GM12878 (cell line): ENCODE measurements around the gene ASAP2. TPM values are rescaled to one million over a fixed set of nuclear protein-coding genes. Genes with fewer than 3 reads are reported as not detected.

Source experiments
- ATAC-seq: fragments of 200-7000 bp; cut with Tn5 transposase; 3 replicates; pipeline ENCODE4 v1.9.1; 2020; ENCODE audit warnings: mild to moderate bottlenecking, moderate library complexity
- BruUV-seq: library from RNA; stranded (reverse); fragments of 400-500 nt; replicated peaks from 2 replicates; lab custom pipeline; 2021; lab: Mats Ljungman, UMichigan
- CTCF ChIA-PET: fragments of 300-600 bp; sonication (Branson Sonifier 250); formaldehyde crosslinking; extraction: SDS; loops from one replicate; lab custom pipeline; 2021; ENCODE audit warnings: inconsistent platforms; lab: Yijun Ruan, JAX
- POLR2A ChIA-PET: fragments of 350-600 bp; formaldehyde crosslinking; extraction: SDS; loops from one replicate; lab custom pipeline; 2021; ENCODE audit warnings: inconsistent platforms; lab: Charles Lee
- RAD21 ChIA-PET: fragments of 300-600 bp; sonication (Branson Sonifier 250); formaldehyde crosslinking; loops from one replicate; lab custom pipeline; 2023; ENCODE audit warnings: antibody characterized with exemption; ENCODE audit not compliant: unreplicated experiment; lab: Charles Lee
- SMC1A ChIA-PET: fragments of 300-600 bp; sonication (Branson Sonifier 250); formaldehyde crosslinking; loops from one replicate; lab custom pipeline; 2023; ENCODE audit not compliant: unreplicated experiment, uncharacterized antibody; lab: Charles Lee
- DNase-seq: peaks from one replicate; pipeline ENCODE4 v3.0.0-alpha.2; 2011; ENCODE audit warnings: low read depth, low spot score
- FAIRE-seq: peaks from 3 replicates; lab custom pipeline; 2011; peaks lifted over from hg19 to GRCh38; lab: Jason Lieb, UNC
- H2AFZ ChIP-seq: 2 replicates; pipeline ENCODE4 v1.6.0; 2011; ENCODE audit warnings: low read depth, low read length, control low read depth; ENCODE audit not compliant: control insufficient read depth
- H3K27ac ChIP-seq: 2 replicates; pipeline ENCODE4 v1.5.1; 2011; ENCODE audit warnings: control low read depth; ENCODE audit not compliant: control insufficient read depth, insufficient read depth
- H3K27me3 ChIP-seq, 2 experiments: replicated peaks in 1 of 2; 2 replicates each; pipeline versions ENCODE4 v1.6.0 to v1.6.1; 2011; ENCODE audit warnings: low read length in 1 of 2; ENCODE audit not compliant: control insufficient read depth in 2 of 2, insufficient read depth in 2 of 2
- H3K36me3 ChIP-seq, 2 experiments: 2 replicates each; pipeline ENCODE4 v1.5.1; 2011; ENCODE audit warnings: low read length in 1 of 2; ENCODE audit not compliant: control insufficient read depth in 2 of 2, insufficient read depth in 2 of 2
- H3K4me1 ChIP-seq: 2 replicates; pipeline ENCODE4 v1.6.1; 2011; ENCODE audit warnings: mild to moderate bottlenecking, low read length, moderate library complexity, mixed read lengths; ENCODE audit not compliant: control insufficient read depth, insufficient read depth
- H3K4me2 ChIP-seq: 2 replicates; pipeline ENCODE4 v1.6.0; 2011; ENCODE audit warnings: control low read depth; ENCODE audit not compliant: control insufficient read depth, insufficient read depth
- H3K4me3 ChIP-seq: fragments of 200-600 bp; sonication (generic); 2 replicates; pipeline ENCODE4 v1.5.1; 2016
- H3K79me2 ChIP-seq: 2 replicates; pipeline ENCODE4 v1.6.0; 2011; ENCODE audit warnings: low read length; ENCODE audit not compliant: control insufficient read depth, insufficient read depth
- H3K9ac ChIP-seq: 2 replicates; pipeline ENCODE4 v1.8.0; 2011; ENCODE audit warnings: low read length, control low read depth, mixed read lengths; ENCODE audit not compliant: control insufficient read depth, insufficient read depth
- H3K9me3 ChIP-seq: replicated peaks from 3 replicates; pipeline ENCODE4 v1.5.1; 2011; ENCODE audit warnings: mild to moderate bottlenecking, low read length; ENCODE audit not compliant: control insufficient read depth, insufficient read depth
- H4K20me1 ChIP-seq: 2 replicates; pipeline ENCODE4 v1.6.0; 2011; ENCODE audit not compliant: control insufficient read depth, insufficient read depth
- ATF3 ChIP-seq: IDR thresholded peaks from 2 replicates; pipeline ENCODE4 v1.6.1; 2011; ENCODE audit warnings: low read depth, mild to moderate bottlenecking, low read length, moderate library complexity, borderline replicate concordance; ENCODE audit errors: extremely low read depth
- BHLHE40 ChIP-seq, 2 experiments: fragments of 450-650 bp in 1 of 2; IDR thresholded peaks; 2 replicates each; pipeline ENCODE4 v1.6.1; 2011 to 2017; ENCODE audit warnings: low read depth in 2 of 2, borderline replicate concordance in 1 of 2, improper control_type of control experiment in 1 of 2, low read length in 1 of 2, mild to moderate bottlenecking in 1 of 2
- CBFB ChIP-seq: IDR thresholded peaks from 2 replicates; pipeline ENCODE4 v1.6.1; 2016; ENCODE audit warnings: antibody characterized with exemption, low read depth
- CBX3 ChIP-seq: fragments of 200-600 bp; sonication (generic); IDR thresholded peaks from 2 replicates; pipeline ENCODE4 v1.6.1; 2016; ENCODE audit warnings: low read depth, borderline replicate concordance
- FOS ChIP-seq: IDR thresholded peaks from 3 replicates; pipeline ENCODE4 v1.6.1; 2011; ENCODE audit warnings: borderline replicate concordance; ENCODE audit not compliant: insufficient read length; ENCODE audit errors: extremely low read depth
- IKZF2 ChIP-seq, 2 experiments: fragments of 450-650 bp; IDR thresholded peaks; 2 replicates each; pipeline ENCODE4 v1.6.1; 2017; ENCODE audit warnings: mild to moderate bottlenecking in 2 of 2, moderate library complexity in 2 of 2
- IRF4 ChIP-seq: IDR thresholded peaks from 2 replicates; pipeline ENCODE4 v1.6.1; 2011; ENCODE audit warnings: low read depth, low read length
- NFIC ChIP-seq: IDR thresholded peaks from 2 replicates; pipeline ENCODE4 v1.6.1; 2012; ENCODE audit warnings: low read depth, mild to moderate bottlenecking, inconsistent platforms, low read length, moderate library complexity
- PRDM15 ChIP-seq: fragments of 450-650 bp; formaldehyde crosslinking; IDR thresholded peaks from 2 replicates; pipeline ENCODE4 v1.4.0; 2020; ENCODE audit warnings: mild to moderate bottlenecking, moderate library complexity
- RAD21 ChIP-seq: IDR thresholded peaks from 2 replicates; pipeline ENCODE4 v1.6.1; 2011; ENCODE audit warnings: mild to moderate bottlenecking, low read depth, low read length, moderate library complexity; ENCODE audit not compliant: insufficient read depth
- RELA ChIP-seq: fragments of 450-650 bp; IDR thresholded peaks from 2 replicates; pipeline ENCODE4 v1.8.0; 2014; ENCODE audit warnings: borderline replicate concordance; ENCODE audit not compliant: partially characterized antibody
- ZNF217 ChIP-seq: fragments of 450-650 bp; IDR thresholded peaks from 2 replicates; pipeline ENCODE4 v1.6.1; 2017; ENCODE audit warnings: antibody characterized with exemption, mild to moderate bottlenecking
- ZSCAN29 ChIP-seq: fragments of 450-650 bp; IDR thresholded peaks from 2 replicates; pipeline ENCODE4 v1.6.1; 2017; ENCODE audit warnings: mild to moderate bottlenecking, moderate library complexity
- WGBS: methylation state at CpG from one replicate; pipeline ENCODE4 v1.1.6; 2016; ENCODE audit warnings: low lambda C conversion rate; ENCODE audit not compliant: insufficient replicate concordance, insufficient coverage; ENCODE audit errors: missing lambda C conversion rate; 5-methylcytosine and 5-hydroxymethylcytosine counted together
- in situ Hi-C: fragments of 300-500 bp; cut with MboI; formaldehyde crosslinking; loops from 9 replicates; pipeline ENCODE4 v1.14.3; 2018; ENCODE audit warnings: mixed read lengths
- intact Hi-C: fragments of 100-400 bp; cut with micrococcal nuclease; formaldehyde crosslinking; loops from one replicate; pipeline ENCODE4 v1.14.2; 2022; ENCODE audit not compliant: unreplicated experiment
- polyA plus RNA-seq, 11 experiments: library from polyadenylated mRNA; depleted of rRNA in 4 of 11; unstranded in 6 of 11; stranded (reverse) in 5 of 11; fragments of >200 nt; fragmentation: Nextera tagmentation in 4 of 11; fragmentation: Illumina TruSeq in 1 of 11; extraction: Ambion mirVana in 4 of 11; extraction: Trizol in 1 of 11; gene quantifications; 1 replicate in 1 of 11; 2 replicates in 10 of 11; pipeline versions ENCODE4 v1.2.1 to v1.2.3, GENCODE V29; 2011 to 2016; ENCODE audit warnings: inconsistent platforms in 2 of 11, missing spikeins in 2 of 11, low read depth in 1 of 11
- total RNA-seq, 4 experiments: library from RNA; depleted of rRNA in 3 of 4; stranded (reverse); fragments of >200 nt in 3 of 4; fragmentation: Illumina TruSeq in 1 of 4; extraction: Trizol in 1 of 4; gene quantifications; 2 replicates each; pipeline versions ENCODE4 v1.2.1 to v1.2.3, GENCODE V29; 2013 to 2021

ASAP2 gene
- total and polyA plus RNA-seq, 10 of the 15 experiments (the other 5 are each of a cell fraction or from before 2014, with no cell fraction given), result 0.05 to 0.27 (median 0.07) TPM; not detected in 4

- Histone ChIP-seq H3K27ac (no peak overlapping the region), H3K9me3 (no peaks in the 10 kb centered on the region; the same call in 2 of the 3 replicates), H3K79me2 (no peaks in the 10 kb centered on the region), H2AFZ (no peak overlapping the region), H3K4me3 (no peak overlapping the region), H4K20me1 (no peaks in the 10 kb centered on the region), H3K36me3 (no peaks in the 10 kb centered on the region), H3K4me1 (no peaks in the 10 kb centered on the region; the same call in 1 of the 2 replicates), H3K4me2 (no peak overlapping the region), H3K9ac (no peak overlapping the region), H3K27me3 (no peaks in the 10 kb centered on the region; a peak in 1 of 4 replicates)
- SMC1A ChIA-PET, result interaction anchor here (1.0 to 2.0 kb wide), 2 partner anchors 31 to 191 kb away, joined by 3 to 4 read pairs; no protein-coding TSS in a partner anchor
- RAD21 ChIA-PET, result interaction anchor here (1.3 kb wide), 1 partner anchor 192 kb away, joined by 3 read pairs; no protein-coding TSS in a partner anchor
- DNase-seq, result no peak
- WGBS, result 62% methylated on average over 14 of the region's 14 CpGs
- intact Hi-C loops (loop anchor here (10.0 kb wide), 1 partner anchor 190 kb away; no protein-coding TSS in a partner anchor), in situ Hi-C loops (no loop called here)
- CTCF ChIA-PET, result interaction anchor here (1.0 to 2.1 kb wide), 5 partner anchors 8 to 193 kb away, joined by 3 to 9 read pairs (median 6); no protein-coding TSS in a partner anchor
- no peak for ATAC-seq
- FAIRE-seq, result no peak
- POLR2A ChIA-PET, result no interaction called here
- no TSS peak for BruUV-seq
- no peak for TF ChIP-seq FOS
- no peak for TF ChIP-seq ATF3
- TF ChIP-seq ZNF217, result no peak
- no peak for TF ChIP-seq IRF4
- no peak for TF ChIP-seq BHLHE40 (IDR thresholded peaks at IDR 0.05; ENCODE audit: borderline replicate concordance in 1 of 2, low read depth in 2 of 2, low read length in 1 of 2)
- no peak for TF ChIP-seq CBX3
- no peak for TF ChIP-seq RELA
- no peak for TF ChIP-seq ZSCAN29
- TF ChIP-seq NFIC, result no peak
- TF ChIP-seq CBFB, result no peak
- no peak for TF ChIP-seq RAD21
- TF ChIP-seq PRDM15, result no peak
- no peak for TF ChIP-seq IKZF2 (IDR thresholded peaks at IDR 0.05)
- TF ChIP-seq, all 136 proteins: peak for 0
Measured at GRCh38 chr2:9334761-9335160, 128.1 kb downstream of the ASAP2 start.
